SK-N-SH (cell line): ENCODE measurements around the gene ASB15. TPM values are rescaled to one million over a fixed set of nuclear protein-coding genes. Genes with fewer than 3 reads are reported as not detected.

Source experiments
- CTCF ChIA-PET: fragments of 300-600, 350-600 bp; formaldehyde crosslinking; extraction: SDS; loops from one replicate; lab custom pipeline; 2021; lab: Yijun Ruan, JAX
- POLR2A ChIA-PET: fragments of 350-600 bp; sonication (Branson Sonifier 250); formaldehyde crosslinking; extraction: SDS; loops from one replicate; lab custom pipeline; 2020; ENCODE audit warnings: antibody characterized with exemption, inconsistent platforms; lab: Yijun Ruan, JAX
- DNase-seq: peaks from one replicate; pipeline ENCODE4 v3.0.0; 2012
- H2AFZ ChIP-seq: fragments of 200-600 bp; sonication (generic); 2 replicates; pipeline ENCODE4 v1.8.1; 2016; ENCODE audit warnings: antibody characterized with exemption, mild to moderate bottlenecking, low read depth
- H3F3A ChIP-seq: fragments of 200-600 bp; sonication (generic); replicated peaks from 2 replicates; pipeline ENCODE3; 2016; ENCODE audit warnings: antibody characterized with exemption, mild to moderate bottlenecking; ENCODE audit not compliant: insufficient read depth
- H3K27ac ChIP-seq, 2 experiments: fragments of 200-500 bp in 1 of 2; fragments of 200-600 bp in 1 of 2; sonication (Bioruptor generic) in 1 of 2; sonication (generic), shearing (Covaris generic) in 1 of 2; 2 replicates each; pipeline versions ENCODE4 v1.5.1 to v1.6.1; 2014 to 2016; ENCODE audit warnings: low read depth in 2 of 2, inconsistent platforms in 1 of 2, low read length in 1 of 2, mild to moderate bottlenecking in 1 of 2, mixed read lengths in 1 of 2
- H3K27me3 ChIP-seq: fragments of 200-600 bp; sonication (generic), shearing (Covaris generic); 2 replicates; pipeline ENCODE4 v1.6.1; 2016; ENCODE audit warnings: mixed run types; ENCODE audit not compliant: insufficient read depth
- H3K36me3 ChIP-seq, 2 experiments: fragments of 200-500 bp in 1 of 2; fragments of 200-600 bp in 1 of 2; sonication (Bioruptor generic) in 1 of 2; sonication (generic) in 1 of 2; replicated peaks in 1 of 2; 2 replicates each; pipeline versions ENCODE3 to v1.5.1; 2014 to 2016; ENCODE audit warnings: low read length in 1 of 2, mild to moderate bottlenecking in 1 of 2; ENCODE audit not compliant: insufficient read depth in 2 of 2, control insufficient read depth in 1 of 2
- H3K4me1 ChIP-seq, 2 experiments: fragments of 200-500 bp in 1 of 2; fragments of 200-600 bp in 1 of 2; sonication (Bioruptor generic) in 1 of 2; sonication (generic), shearing (Covaris generic) in 1 of 2; 2 replicates each; pipeline versions ENCODE4 v1.5.1 to v1.6.1; 2014 to 2016; ENCODE audit warnings: low read depth in 1 of 2, low read length in 1 of 2, mixed run types in 1 of 2; ENCODE audit not compliant: insufficient read depth in 2 of 2, control insufficient read depth in 1 of 2
- H3K4me2 ChIP-seq: fragments of 200-600 bp; sonication (generic), shearing (Covaris generic); 2 replicates; pipeline ENCODE4 v1.6.1; 2017; ENCODE audit warnings: mixed run types
- H3K4me3 ChIP-seq, 2 experiments: fragments of 200-500 bp in 1 of 2; fragments of 200-600 bp in 1 of 2; sonication (Bioruptor generic) in 1 of 2; sonication (generic), shearing (Covaris generic) in 1 of 2; 2 replicates each; pipeline versions ENCODE4 v1.5.1 to v1.8.1; 2014 to 2016; ENCODE audit warnings: low read depth in 2 of 2, inconsistent platforms in 1 of 2, low read length in 1 of 2, mild to moderate bottlenecking in 1 of 2, mixed read lengths in 1 of 2, moderate library complexity in 1 of 2
- H3K79me2 ChIP-seq: fragments of 200-600 bp; sonication (generic); 2 replicates; pipeline ENCODE4 v1.8.1; 2017; ENCODE audit warnings: mild to moderate bottlenecking; ENCODE audit not compliant: insufficient read depth
- H3K9ac ChIP-seq: fragments of 200-600 bp; sonication (generic); 2 replicates; pipeline ENCODE4 v1.6.1; 2017; ENCODE audit warnings: mixed run types
- H3K9me2 ChIP-seq: fragments of 200-600 bp; sonication (generic); 2 replicates; pipeline ENCODE4 v1.6.1; 2017; ENCODE audit warnings: mixed run types
- H3K9me3 ChIP-seq: fragments of 200-600 bp; sonication (generic); 2 replicates; pipeline ENCODE4 v1.6.1; 2017; ENCODE audit warnings: mixed run types, mild to moderate bottlenecking, moderate library complexity
- H4K20me1 ChIP-seq: fragments of 200-600 bp; sonication (generic); 2 replicates; pipeline ENCODE4 v1.6.1; 2017; ENCODE audit warnings: mild to moderate bottlenecking, mixed run types; ENCODE audit not compliant: insufficient read depth
- CHD2 ChIP-seq: fragments of 150-350 bp; IDR thresholded peaks from 2 replicates; pipeline ENCODE4 v1.6.1; 2018; ENCODE audit warnings: low read length; ENCODE audit not compliant: partially characterized antibody
- ELF1 ChIP-seq: IDR thresholded peaks from 2 replicates; pipeline ENCODE4 v1.4.0; 2012
- FOSL2 ChIP-seq: IDR thresholded peaks from 2 replicates; pipeline ENCODE4 v1.4.0; 2012; ENCODE audit warnings: low read depth, mild to moderate bottlenecking, moderate library complexity, borderline replicate concordance
- FOXJ3 ChIP-seq: sonication (generic); formaldehyde crosslinking; IDR thresholded peaks from 2 replicates; pipeline ENCODE4 v1.5.1; 2020; ENCODE audit warnings: mild to moderate bottlenecking, missing genetic modification reagents
- GABPA ChIP-seq: IDR thresholded peaks from 2 replicates; pipeline ENCODE4 v1.4.0; 2012; ENCODE audit warnings: low read depth, mild to moderate bottlenecking
- GATA2 ChIP-seq: sonication (generic); formaldehyde crosslinking; IDR thresholded peaks from 2 replicates; pipeline ENCODE4 v1.5.0; 2020; ENCODE audit warnings: mild to moderate bottlenecking, missing genetic modification reagents
- JUND ChIP-seq: IDR thresholded peaks from 2 replicates; pipeline ENCODE4 v1.4.0; 2012
- MEF2A ChIP-seq: IDR thresholded peaks from 2 replicates; pipeline ENCODE4 v1.4.0; 2012; ENCODE audit warnings: low read depth, borderline replicate concordance
- MXI1 ChIP-seq: IDR thresholded peaks from 2 replicates; pipeline ENCODE4 v1.6.1; 2012; ENCODE audit warnings: mild to moderate bottlenecking, low read depth, low read length, improper control_type of control experiment
- NFIC ChIP-seq: IDR thresholded peaks from 2 replicates; pipeline ENCODE4 v1.4.0; 2012; ENCODE audit warnings: borderline replicate concordance
- NRF1 ChIP-seq: IDR thresholded peaks from 2 replicates; pipeline ENCODE4 v1.6.1; 2012; ENCODE audit warnings: low read depth, mild to moderate bottlenecking, low read length
- POLR2AphosphoS5 ChIP-seq: IDR thresholded peaks from 2 replicates; pipeline ENCODE4 v1.6.1; 2012; ENCODE audit warnings: low read depth, low read length
- SMC3 ChIP-seq: IDR thresholded peaks from 2 replicates; pipeline ENCODE4 v1.6.1; 2012; ENCODE audit warnings: low read depth, low read length, improper control_type of control experiment
- TCF12 ChIP-seq: IDR thresholded peaks from 2 replicates; pipeline ENCODE4 v1.4.0; 2012
- TEAD4 ChIP-seq: IDR thresholded peaks from 2 replicates; pipeline ENCODE4 v1.4.0; 2012; ENCODE audit warnings: mild to moderate bottlenecking, borderline replicate concordance; ENCODE audit not compliant: insufficient read depth
- YY1 ChIP-seq: IDR thresholded peaks from 2 replicates; pipeline ENCODE4 v1.4.0; 2012; ENCODE audit warnings: low read depth, mild to moderate bottlenecking
- WGBS: methylation state at CpG from one replicate; pipeline ENCODE4 v1.1.6; 2017; ENCODE audit warnings: low lambda C conversion rate; 5-methylcytosine and 5-hydroxymethylcytosine counted together
- polyA plus RNA-seq, 3 experiments: library from polyadenylated mRNA; depleted of rRNA; stranded (reverse); fragments of >200 nt; gene quantifications; 2 replicates each; pipeline ENCODE4 v1.2.3, GENCODE V29; 2012
- TF ChIP-seq, protein P1 (sequence below): IDR thresholded peaks from 2 replicates; pipeline ENCODE4 v1.4.0; 2012; ENCODE audit warnings: low read depth
- TF ChIP-seq, protein P2 (sequence below): fragments of 200-600 bp; sonication (generic); IDR thresholded peaks from 2 replicates; pipeline ENCODE4 v1.6.1; 2017; ENCODE audit warnings: antibody characterized with exemption, mild to moderate bottlenecking, moderate library complexity
- TF ChIP-seq, protein P3 (sequence below): IDR thresholded peaks from 2 replicates; pipeline ENCODE4 v1.4.0; 2012; ENCODE audit warnings: low read depth, borderline replicate concordance
- TF ChIP-seq, protein P4 (sequence below): IDR thresholded peaks from 2 replicates; pipeline ENCODE4 v1.6.1; 2012; ENCODE audit warnings: mild to moderate bottlenecking, low read depth, low read length, moderate library complexity

The ASB15 gene
- polyA plus RNA-seq, 1 of the 3 experiments (the other 2 are of a cell fraction): not detected

DNA sequence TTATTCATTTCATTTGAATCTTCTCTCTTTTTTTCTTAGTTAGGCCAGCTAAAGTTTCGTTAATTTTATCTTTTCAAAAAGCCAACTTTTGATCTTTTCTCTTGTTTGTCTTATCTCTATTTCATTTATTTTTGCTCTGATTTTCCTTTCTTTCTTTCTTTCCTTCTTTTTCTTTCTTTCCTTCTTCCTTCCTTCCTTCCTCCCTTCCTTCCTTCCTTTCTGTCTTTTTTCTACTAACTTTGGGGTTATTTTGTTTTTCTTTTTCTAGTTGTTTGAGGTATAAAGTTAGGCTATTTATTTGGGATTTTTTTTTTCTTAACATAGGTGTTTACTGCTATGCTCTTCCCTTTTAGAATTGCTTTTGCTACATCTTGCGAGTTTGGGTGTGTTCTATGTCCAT, 13.2 kb upstream of the ASB15 start:
- TF ChIP-seq TEAD4 (no peak), CHD2 (no peak), FOSL2 (no peak), TCF12 (no peak)
- TF ChIP-seq, protein P1, sequence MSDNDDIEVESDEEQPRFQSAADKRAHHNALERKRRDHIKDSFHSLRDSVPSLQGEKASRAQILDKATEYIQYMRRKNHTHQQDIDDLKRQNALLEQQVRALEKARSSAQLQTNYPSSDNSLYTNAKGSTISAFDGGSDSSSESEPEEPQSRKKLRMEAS: no peak
- TF ChIP-seq, all 33 proteins: peak for 0
- ChIA-PET CTCF (interaction anchor here (0.6 to 1.3 kb wide), 2 partner anchors 13 to 172 kb away, joined by 3 read pairs; partner anchors contain the start of gene ASB15), POLR2A (no interaction called here)
- 49% methylated on average over 2 of the region's 2 CpGs for WGBS
- Histone ChIP-seq H3K9ac (no peak overlapping the region), H3K27ac (no peak overlapping the region), H3K4me2 (no peak overlapping the region), H3K9me3 (no peaks in the 10 kb centered on the region), H2AFZ (no peak overlapping the region), H3K79me2 (no peaks in the 10 kb centered on the region), H4K20me1 (no peaks in the 10 kb centered on the region), H3K27me3 (no peaks in the 10 kb centered on the region), H3K36me3 (no peaks in the 10 kb centered on the region), H3K4me1 (no peaks in the 10 kb centered on the region), H3F3A (no peaks in the 10 kb centered on the region), H3K4me3 (no peak overlapping the region), H3K9me2 (no peaks in the 10 kb centered on the region; the same call in 1 of the 2 replicates)
- no peak for DNase-seq

DNA sequence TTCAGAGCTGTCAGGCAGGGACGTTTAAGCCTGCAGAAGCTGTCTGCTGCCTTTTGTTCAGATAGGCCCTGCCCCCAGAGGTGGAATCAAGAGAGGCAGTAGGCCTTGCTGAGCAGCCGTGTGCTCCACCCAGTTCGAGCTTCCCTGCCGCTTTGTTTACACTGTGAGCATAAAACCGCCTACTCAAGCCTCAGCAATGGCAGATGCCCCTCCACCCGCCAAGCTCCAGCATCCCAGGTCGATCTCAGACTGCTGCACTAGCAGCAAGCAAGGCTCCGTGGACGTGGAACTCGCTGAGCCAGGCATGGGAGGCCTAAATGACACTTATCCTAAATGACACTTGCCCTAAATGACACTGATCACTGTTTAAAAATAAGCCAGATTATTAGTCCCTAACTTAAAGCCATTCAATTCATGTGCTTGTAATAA, 6.8 kb upstream of the ASB15 start:
- Histone ChIP-seq H3K4me1 (no peaks in the 10 kb centered on the region), H2AFZ (no peak overlapping the region), H3K4me2 (no peak overlapping the region), H4K20me1 (no peaks in the 10 kb centered on the region), H3K79me2 (no peaks in the 10 kb centered on the region), H3K9ac (no peak overlapping the region), H3K4me3 (no peak overlapping the region), H3K27me3 (no peaks in the 10 kb centered on the region), H3K9me3 (no peaks in the 10 kb centered on the region), H3K27ac (no peak overlapping the region), H3F3A (no peaks in the 10 kb centered on the region), H3K36me3 (no peaks in the 10 kb centered on the region), H3K9me2 (no peaks in the 10 kb centered on the region)
- ChIA-PET POLR2A (no interaction called here), CTCF (interaction anchor here (1.3 to 2.8 kb wide), 2 partner anchors 9 to 14 kb away, joined by 3 to 8 read pairs; no protein-coding TSS in a partner anchor)
- 79% methylated on average over 9 of the region's 10 CpGs for WGBS
- no peak for TF ChIP-seq NRF1
- TF ChIP-seq MXI1: no peak
- TF ChIP-seq, protein P2, sequence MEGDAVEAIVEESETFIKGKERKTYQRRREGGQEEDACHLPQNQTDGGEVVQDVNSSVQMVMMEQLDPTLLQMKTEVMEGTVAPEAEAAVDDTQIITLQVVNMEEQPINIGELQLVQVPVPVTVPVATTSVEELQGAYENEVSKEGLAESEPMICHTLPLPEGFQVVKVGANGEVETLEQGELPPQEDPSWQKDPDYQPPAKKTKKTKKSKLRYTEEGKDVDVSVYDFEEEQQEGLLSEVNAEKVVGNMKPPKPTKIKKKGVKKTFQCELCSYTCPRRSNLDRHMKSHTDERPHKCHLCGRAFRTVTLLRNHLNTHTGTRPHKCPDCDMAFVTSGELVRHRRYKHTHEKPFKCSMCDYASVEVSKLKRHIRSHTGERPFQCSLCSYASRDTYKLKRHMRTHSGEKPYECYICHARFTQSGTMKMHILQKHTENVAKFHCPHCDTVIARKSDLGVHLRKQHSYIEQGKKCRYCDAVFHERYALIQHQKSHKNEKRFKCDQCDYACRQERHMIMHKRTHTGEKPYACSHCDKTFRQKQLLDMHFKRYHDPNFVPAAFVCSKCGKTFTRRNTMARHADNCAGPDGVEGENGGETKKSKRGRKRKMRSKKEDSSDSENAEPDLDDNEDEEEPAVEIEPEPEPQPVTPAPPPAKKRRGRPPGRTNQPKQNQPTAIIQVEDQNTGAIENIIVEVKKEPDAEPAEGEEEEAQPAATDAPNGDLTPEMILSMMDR: no peak
- no peak for TF ChIP-seq GATA2 (CRISPR knock-in tag)
- TF ChIP-seq ELF1: no peak
- TF ChIP-seq NFIC: no peak
- TF ChIP-seq, protein P3, sequence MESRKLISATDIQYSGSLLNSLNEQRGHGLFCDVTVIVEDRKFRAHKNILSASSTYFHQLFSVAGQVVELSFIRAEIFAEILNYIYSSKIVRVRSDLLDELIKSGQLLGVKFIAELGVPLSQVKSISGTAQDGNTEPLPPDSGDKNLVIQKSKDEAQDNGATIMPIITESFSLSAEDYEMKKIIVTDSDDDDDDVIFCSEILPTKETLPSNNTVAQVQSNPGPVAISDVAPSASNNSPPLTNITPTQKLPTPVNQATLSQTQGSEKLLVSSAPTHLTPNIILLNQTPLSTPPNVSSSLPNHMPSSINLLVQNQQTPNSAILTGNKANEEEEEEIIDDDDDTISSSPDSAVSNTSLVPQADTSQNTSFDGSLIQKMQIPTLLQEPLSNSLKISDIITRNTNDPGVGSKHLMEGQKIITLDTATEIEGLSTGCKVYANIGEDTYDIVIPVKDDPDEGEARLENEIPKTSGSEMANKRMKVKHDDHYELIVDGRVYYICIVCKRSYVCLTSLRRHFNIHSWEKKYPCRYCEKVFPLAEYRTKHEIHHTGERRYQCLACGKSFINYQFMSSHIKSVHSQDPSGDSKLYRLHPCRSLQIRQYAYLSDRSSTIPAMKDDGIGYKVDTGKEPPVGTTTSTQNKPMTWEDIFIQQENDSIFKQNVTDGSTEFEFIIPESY: no peak
- TF ChIP-seq POLR2AphosphoS5: no peak
- no peak for TF ChIP-seq SMC3
- no peak for TF ChIP-seq JUND
- TF ChIP-seq, protein P1: no peak
- no peak for TF ChIP-seq YY1
- no peak for TF ChIP-seq CHD2
- TF ChIP-seq MEF2A: no peak
- no peak for TF ChIP-seq FOXJ3 (CRISPR knock-in tag)
- TF ChIP-seq, protein P4, sequence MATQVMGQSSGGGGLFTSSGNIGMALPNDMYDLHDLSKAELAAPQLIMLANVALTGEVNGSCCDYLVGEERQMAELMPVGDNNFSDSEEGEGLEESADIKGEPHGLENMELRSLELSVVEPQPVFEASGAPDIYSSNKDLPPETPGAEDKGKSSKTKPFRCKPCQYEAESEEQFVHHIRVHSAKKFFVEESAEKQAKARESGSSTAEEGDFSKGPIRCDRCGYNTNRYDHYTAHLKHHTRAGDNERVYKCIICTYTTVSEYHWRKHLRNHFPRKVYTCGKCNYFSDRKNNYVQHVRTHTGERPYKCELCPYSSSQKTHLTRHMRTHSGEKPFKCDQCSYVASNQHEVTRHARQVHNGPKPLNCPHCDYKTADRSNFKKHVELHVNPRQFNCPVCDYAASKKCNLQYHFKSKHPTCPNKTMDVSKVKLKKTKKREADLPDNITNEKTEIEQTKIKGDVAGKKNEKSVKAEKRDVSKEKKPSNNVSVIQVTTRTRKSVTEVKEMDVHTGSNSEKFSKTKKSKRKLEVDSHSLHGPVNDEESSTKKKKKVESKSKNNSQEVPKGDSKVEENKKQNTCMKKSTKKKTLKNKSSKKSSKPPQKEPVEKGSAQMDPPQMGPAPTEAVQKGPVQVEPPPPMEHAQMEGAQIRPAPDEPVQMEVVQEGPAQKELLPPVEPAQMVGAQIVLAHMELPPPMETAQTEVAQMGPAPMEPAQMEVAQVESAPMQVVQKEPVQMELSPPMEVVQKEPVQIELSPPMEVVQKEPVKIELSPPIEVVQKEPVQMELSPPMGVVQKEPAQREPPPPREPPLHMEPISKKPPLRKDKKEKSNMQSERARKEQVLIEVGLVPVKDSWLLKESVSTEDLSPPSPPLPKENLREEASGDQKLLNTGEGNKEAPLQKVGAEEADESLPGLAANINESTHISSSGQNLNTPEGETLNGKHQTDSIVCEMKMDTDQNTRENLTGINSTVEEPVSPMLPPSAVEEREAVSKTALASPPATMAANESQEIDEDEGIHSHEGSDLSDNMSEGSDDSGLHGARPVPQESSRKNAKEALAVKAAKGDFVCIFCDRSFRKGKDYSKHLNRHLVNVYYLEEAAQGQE: no peak
- TF ChIP-seq GABPA: no peak
- TF ChIP-seq TCF12: no peak
- DNase-seq: no peak
